A549 (cell line): Measurements from ENCODE around the gene TNFRSF21. TPM values are rescaled to one million over a fixed set of nuclear protein-coding genes. Genes with fewer than 3 reads are reported as not detected.

Experiments
- ATAC-seq, 2 experiments: fragments of 200-7000 bp in 1 of 2; fragments of >200 bp in 1 of 2; cut with Nextera tagmentation in 1 of 2; cut with Tn5 transposase in 1 of 2; 3 replicates each; pipeline versions ENCODE4 v1.8.0 to v1.9.1; 2018 to 2020; ENCODE audit warnings: mild to moderate bottlenecking in 1 of 2, moderate library complexity in 1 of 2
- CTCF ChIA-PET: fragments of 300-600 bp; sonication (Branson Sonifier 250); formaldehyde crosslinking; extraction: SDS; loops from one replicate; lab custom pipeline; 2021; ENCODE audit warnings: antibody characterized with exemption, inconsistent platforms; lab: Yijun Ruan, JAX
- POLR2A ChIA-PET: fragments of 350-600 bp; formaldehyde crosslinking; extraction: SDS; loops from one replicate; lab custom pipeline; 2021; ENCODE audit warnings: antibody characterized with exemption, inconsistent platforms; lab: Yijun Ruan, JAX
- DNase-seq, 2 experiments: peaks; one replicate each; pipeline versions ENCODE4 v3.0.0 to v3.0.0-alpha.2; 2011 to 2016; ENCODE audit warnings: low read depth in 1 of 2, low spot score in 1 of 2
- FAIRE-seq: peaks from 2 replicates; lab custom pipeline; 2011; peaks lifted over from hg19 to GRCh38; lab: Jason Lieb, UNC
- H3K27ac ChIP-seq, 2 experiments: fragments of >200 bp; sonication (Bioruptor Twin); formaldehyde crosslinking; 3 replicates each; pipeline ENCODE4 v1.5.1; 2016 to 2017
- H3K4me1 ChIP-seq: fragments of >200 bp; sonication (Bioruptor Twin); formaldehyde crosslinking; 3 replicates; pipeline ENCODE4 v1.6.1; 2016
- H3K4me2 ChIP-seq: fragments of >200 bp; sonication (Bioruptor Twin); formaldehyde crosslinking; 3 replicates; pipeline ENCODE4 v1.6.1; 2016
- H3K4me3 ChIP-seq: fragments of >200 bp; sonication (Bioruptor Twin); formaldehyde crosslinking; 3 replicates; pipeline ENCODE4 v1.5.1; 2016
- H3K9me3 ChIP-seq: fragments of >200 bp; sonication (Bioruptor Twin); formaldehyde crosslinking; 3 replicates; pipeline ENCODE4 v1.6.1; 2016
- BHLHE40 ChIP-seq: IDR thresholded peaks from 2 replicates; pipeline ENCODE4 v1.6.1; 2012; ENCODE audit warnings: low read depth, low read length, inconsistent platforms
- CEBPB ChIP-seq, 2 experiments: fragments of >200 bp in 1 of 2; sonication (Bioruptor Twin) in 1 of 2; formaldehyde crosslinking in 1 of 2; IDR thresholded peaks; 2 replicates each; pipeline ENCODE4 v1.6.1; 2012 to 2016
- CHD2 ChIP-seq: fragments of 150-350 bp; IDR thresholded peaks from 2 replicates; pipeline ENCODE4 v1.6.1; 2014; ENCODE audit warnings: low read length; ENCODE audit not compliant: partially characterized antibody
- CTCF ChIP-seq: fragments of >200 bp; sonication (Bioruptor Twin); formaldehyde crosslinking; IDR thresholded peaks from 3 replicates; pipeline ENCODE4 v1.5.1; 2016
- E2F6 ChIP-seq: IDR thresholded peaks from 2 replicates; pipeline ENCODE4 v1.6.1; 2012; ENCODE audit warnings: low read depth, borderline replicate concordance
- ESRRA ChIP-seq: fragments of 150-350 bp; IDR thresholded peaks from 2 replicates; pipeline ENCODE4 v1.6.1; 2014; ENCODE audit warnings: mild to moderate bottlenecking, low read length, borderline replicate concordance
- FOSB ChIP-seq: fragments of 250-450 bp; sonication (Bioruptor Pico); IDR thresholded peaks from 2 replicates; pipeline ENCODE4 v1.5.0; 2020; ENCODE audit warnings: mild to moderate bottlenecking, moderate library complexity
- JUN ChIP-seq, 2 experiments: fragments of >200 bp; sonication (Bioruptor Twin); formaldehyde crosslinking; IDR thresholded peaks; 2 replicates in 1 of 2; 3 replicates in 1 of 2; pipeline ENCODE4 v1.6.1; 2016 to 2017
- KDM1A ChIP-seq: fragments of 200-600 bp; sonication (generic); IDR thresholded peaks from 2 replicates; pipeline ENCODE4 v1.6.1; 2016; ENCODE audit warnings: low read depth, mild to moderate bottlenecking
- KDM5A ChIP-seq: fragments of 200-600 bp; sonication (generic); IDR thresholded peaks from 2 replicates; pipeline ENCODE4 v1.6.1; 2016; ENCODE audit warnings: antibody characterized with exemption, mild to moderate bottlenecking
- MAFK ChIP-seq: fragments of 450-650 bp; IDR thresholded peaks from 2 replicates; pipeline ENCODE4 v1.6.1; 2014; ENCODE audit not compliant: partially characterized antibody
- MAZ ChIP-seq: fragments of 150-350 bp; IDR thresholded peaks from 2 replicates; pipeline ENCODE4 v1.6.1; 2014; ENCODE audit warnings: antibody characterized with exemption, low read depth, low read length, borderline replicate concordance
- NFE2L2 ChIP-seq: fragments of 150-350 bp; conservative IDR thresholded peaks from 2 replicates; pipeline ENCODE4 v1.6.1; 2014; ENCODE audit warnings: low read length
- RAD21 ChIP-seq, 2 experiments: fragments of >200 bp in 1 of 2; sonication (Bioruptor Twin) in 1 of 2; formaldehyde crosslinking in 1 of 2; IDR thresholded peaks in 1 of 2; conservative IDR thresholded peaks in 1 of 2; 2 replicates in 1 of 2; 3 replicates in 1 of 2; pipeline ENCODE4 v1.6.1; 2012 to 2018; ENCODE audit warnings: inconsistent platforms in 1 of 2
- RARB ChIP-seq: fragments of 250-450 bp; sonication (Bioruptor Pico); IDR thresholded peaks from 2 replicates; pipeline ENCODE4 v1.8.0; 2021; ENCODE audit warnings: mild to moderate bottlenecking, moderate library complexity
- SMC3 ChIP-seq: fragments of >200 bp; sonication (Bioruptor Twin); formaldehyde crosslinking; IDR thresholded peaks from 3 replicates; pipeline ENCODE4 v1.6.1; 2018; ENCODE audit warnings: inconsistent platforms
- TP53 ChIP-seq: fragments of 250-450 bp; sonication (Bioruptor Pico); IDR thresholded peaks from 2 replicates; pipeline ENCODE4 v1.5.0; 2021; ENCODE audit warnings: mild to moderate bottlenecking, moderate library complexity
- ZSCAN20 ChIP-seq: fragments of 250-450 bp; sonication (Bioruptor Pico); IDR thresholded peaks from 2 replicates; pipeline ENCODE4 v1.8.0; 2022; ENCODE audit warnings: mild to moderate bottlenecking, moderate library complexity
- WGBS: methylation state at CpG from one replicate; pipeline ENCODE4 v1.1.6; 2017; ENCODE audit errors: missing lambda C conversion rate; 5-methylcytosine and 5-hydroxymethylcytosine counted together
- polyA plus RNA-seq, 4 experiments: library from polyadenylated mRNA; depleted of rRNA in 3 of 4; stranded (reverse); fragments of >200 nt; fragmentation: RNase III in 1 of 4; extraction: RNeasy Plus Mini Kit Qiagen cat#74134 plus additional on column Dnase treatment in 1 of 4; gene quantifications; 2 replicates in 3 of 4; 3 replicates in 1 of 4; pipeline ENCODE4 v1.2.3, GENCODE V29; 2011 to 2017
- TF ChIP-seq, protein P1 (sequence below): fragments of 250-450 bp; sonication (Bioruptor Pico); IDR thresholded peaks from 2 replicates; pipeline ENCODE4 v1.5.0; 2021; ENCODE audit warnings: mild to moderate bottlenecking, moderate library complexity, borderline replicate concordance
- TF ChIP-seq, protein P2 (sequence below): IDR thresholded peaks from 2 replicates; pipeline ENCODE4 v1.6.1; 2012

The TNFRSF21 gene
- polyA plus RNA-seq, 2 of the 4 experiments (the other 2 are of a cell fraction) = 14.1 to 15.6 TPM

GRCh38 chr6:47241742-47242482, 67.8 kb downstream of the TNFRSF21 start (continued):
- TF ChIP-seq RAD21 (conservative IDR thresholded peaks at IDR 0.05 in 1 of 2, IDR thresholded peaks at IDR 0.05 in 1 of 2) (peak; percentile 27 to 34; a peak in 3 of 5 replicates), SMC3 (0 out of 3 replicates have a peak, but pooled peaks have one; percentile 7), CHD2 (no peak), BHLHE40 (no peak)

DNA sequence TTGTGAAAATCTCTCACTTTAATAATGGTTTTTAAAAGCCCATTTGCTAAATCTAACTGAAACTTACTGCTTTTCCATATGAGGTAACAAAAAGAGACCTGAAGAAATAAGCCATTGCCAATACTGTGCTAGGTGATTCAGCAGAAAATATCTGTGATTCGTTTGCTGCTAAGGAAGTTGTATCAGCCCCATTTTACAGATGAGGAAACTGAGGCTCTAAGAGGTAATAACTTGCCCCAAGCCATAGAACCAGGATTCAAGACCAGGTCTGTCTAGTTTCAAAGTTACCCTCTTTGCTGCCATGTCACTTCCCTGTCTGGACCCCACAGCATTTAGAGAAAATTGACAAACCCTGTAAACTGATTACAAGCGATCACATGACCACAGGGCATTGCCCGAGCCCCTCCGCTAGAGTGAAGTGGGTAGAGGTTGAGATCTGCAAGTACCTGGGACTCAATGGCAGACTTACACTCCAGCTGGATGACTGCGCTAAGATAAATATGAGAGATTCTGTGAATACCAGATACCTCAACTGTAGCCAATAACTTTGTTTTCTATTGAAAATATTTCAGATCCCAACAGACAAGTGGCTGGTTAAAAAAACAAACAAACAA, 69.3 kb downstream of the TNFRSF21 start:
- no peaks in the 10 kb centered on the region for H3K9me3 ChIP-seq
- WGBS = 88% methylated on average over 4 of the region's 5 CpGs
- DNase-seq (no peak), FAIRE-seq (no peak), ATAC-seq (no peak)
- TF ChIP-seq ESRRA = no peak
- TF ChIP-seq CEBPB (IDR thresholded peaks at IDR 0.05) = no peak
- no peak overlapping the region for H3K4me2 ChIP-seq
- no peak overlapping the region for H3K4me3 ChIP-seq
- POLR2A ChIA-PET = no interaction called here
- peaks cover 34% of the 10 kb centered on the region for H3K4me1 ChIP-seq
- CTCF ChIA-PET = no interaction called here
- peak overlapping the region in 1 of 2 experiments; percentile 36; a peak in 2 of 6 replicates for H3K27ac ChIP-seq

DNA sequence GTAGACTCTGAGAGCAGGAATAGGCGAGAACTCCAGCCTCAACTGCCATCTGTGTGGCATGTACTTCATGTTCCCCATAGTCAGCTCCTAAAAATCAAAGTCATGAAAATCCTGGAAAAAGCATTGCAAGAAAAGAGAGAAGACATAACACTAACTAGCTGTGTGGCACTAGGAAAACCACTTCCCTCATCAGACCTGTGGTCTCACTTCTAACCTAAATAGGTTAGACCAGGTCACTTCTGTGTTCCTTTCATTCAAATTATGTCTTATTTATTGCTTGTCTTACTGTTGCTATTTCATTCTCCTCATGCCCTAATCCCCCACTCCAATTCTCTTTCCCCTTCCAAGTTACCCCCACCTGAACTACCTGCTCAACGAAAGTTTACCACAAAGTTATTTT, 70.2 kb downstream of the TNFRSF21 start:
- ChIA-PET POLR2A (no interaction called here), CTCF (no interaction called here)
- Histone ChIP-seq H3K9me3 (no peaks in the 10 kb centered on the region), H3K27ac (0 out of 6 replicates have a peak overlapping the region, but pooled peaks of 1 of the 2 experiments have one; percentile 39), H3K4me2 (no peak overlapping the region), H3K4me1 (peaks cover 34% of the 10 kb centered on the region), H3K4me3 (no peak overlapping the region)
- no peak for FAIRE-seq
- ATAC-seq = no peak
- 90% methylated on average over 2 of the region's 2 CpGs for WGBS
- DNase-seq = no peak
- TF ChIP-seq ZSCAN20 (CRISPR knock-in tag) (no peak), FOSB (CRISPR knock-in tag) (no peak), CHD2 (no peak), ESRRA (no peak), MAFK (no peak), KDM5A (no peak)

- no peak for FAIRE-seq
- ChIA-PET POLR2A (no interaction called here), CTCF (interaction anchor here (0.7 kb wide), 1 partner anchor 140 kb away, joined by 3 read pairs; no protein-coding TSS in a partner anchor)
- WGBS = 75% methylated on average over 1 of the region's 1 CpG
- H3K4me1 ChIP-seq = peaks cover 34% of the 10 kb centered on the region
- H3K27ac ChIP-seq = no peak overlapping the region
- H3K4me3 ChIP-seq = no peak overlapping the region
- no peak overlapping the region for H3K4me2 ChIP-seq
- no peaks in the 10 kb centered on the region for H3K9me3 ChIP-seq
- ATAC-seq = no peak
- TF ChIP-seq BHLHE40 = no peak
- TF ChIP-seq E2F6 = no peak
- TF ChIP-seq, all 56 proteins: peak for 0
- DNase-seq = no peak
Observed at GRCh38 chr6:47238456-47238995, 71.2 kb downstream of the TNFRSF21 start.

GRCh38 chr6:47237196-47237595, 72.5 kb downstream of the TNFRSF21 start:
- ATAC-seq (no peak), DNase-seq (no peak), FAIRE-seq (no peak)
- 91% methylated on average over 5 of the region's 5 CpGs for WGBS
- CTCF ChIA-PET = no interaction called here
- no peak overlapping the region for H3K4me2 ChIP-seq
- H3K4me1 ChIP-seq = peaks cover 24% of the 10 kb centered on the region
- H3K9me3 ChIP-seq = no peaks in the 10 kb centered on the region
- no peak overlapping the region for H3K27ac ChIP-seq
- no peak overlapping the region for H3K4me3 ChIP-seq
- POLR2A ChIA-PET = no interaction called here
- TF ChIP-seq MAZ (no peak), CHD2 (no peak), ESRRA (no peak), KDM5A (no peak), TP53 (CRISPR knock-in tag) (no peak), RARB (CRISPR knock-in tag) (no peak), CEBPB (IDR thresholded peaks at IDR 0.05) (no peak), CTCF (no peak), KDM1A (no peak), JUN (IDR thresholded peaks at IDR 0.05) (no peak), NFE2L2 (no peak)
- TF ChIP-seq, protein P1, sequence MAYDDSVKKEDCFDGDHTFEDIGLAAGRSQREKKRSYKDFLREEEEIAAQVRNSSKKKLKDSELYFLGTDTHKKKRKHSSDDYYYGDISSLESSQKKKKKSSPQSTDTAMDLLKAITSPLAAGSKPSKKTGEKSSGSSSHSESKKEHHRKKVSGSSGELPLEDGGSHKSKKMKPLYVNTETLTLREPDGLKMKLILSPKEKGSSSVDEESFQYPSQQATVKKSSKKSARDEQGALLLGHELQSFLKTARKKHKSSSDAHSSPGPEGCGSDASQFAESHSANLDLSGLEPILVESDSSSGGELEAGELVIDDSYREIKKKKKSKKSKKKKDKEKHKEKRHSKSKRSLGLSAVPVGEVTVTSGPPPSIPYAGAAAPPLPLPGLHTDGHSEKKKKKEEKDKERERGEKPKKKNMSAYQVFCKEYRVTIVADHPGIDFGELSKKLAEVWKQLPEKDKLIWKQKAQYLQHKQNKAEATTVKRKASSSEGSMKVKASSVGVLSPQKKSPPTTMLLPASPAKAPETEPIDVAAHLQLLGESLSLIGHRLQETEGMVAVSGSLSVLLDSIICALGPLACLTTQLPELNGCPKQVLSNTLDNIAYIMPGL (CRISPR knock-in tag) = no peak
- TF ChIP-seq, protein P2, sequence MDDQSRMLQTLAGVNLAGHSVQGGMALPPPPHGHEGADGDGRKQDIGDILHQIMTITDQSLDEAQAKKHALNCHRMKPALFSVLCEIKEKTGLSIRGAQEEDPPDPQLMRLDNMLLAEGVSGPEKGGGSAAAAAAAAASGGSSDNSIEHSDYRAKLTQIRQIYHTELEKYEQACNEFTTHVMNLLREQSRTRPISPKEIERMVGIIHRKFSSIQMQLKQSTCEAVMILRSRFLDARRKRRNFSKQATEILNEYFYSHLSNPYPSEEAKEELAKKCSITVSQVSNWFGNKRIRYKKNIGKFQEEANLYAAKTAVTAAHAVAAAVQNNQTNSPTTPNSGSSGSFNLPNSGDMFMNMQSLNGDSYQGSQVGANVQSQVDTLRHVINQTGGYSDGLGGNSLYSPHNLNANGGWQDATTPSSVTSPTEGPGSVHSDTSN = no peak
